Measurements from ENCODE around the gene TMEM190. TPM values are rescaled to one million over a fixed set of nuclear protein-coding genes. Genes with fewer than 3 reads are reported as not detected.
A peak's percentile ranks its signal among the peaks of the same experiment; 100 is the strongest.

The TMEM190 gene
- total and polyA plus RNA-seq, 2 donors (not counting 1 experiment from before 2014, with no cell fraction given): not detected

DNA sequence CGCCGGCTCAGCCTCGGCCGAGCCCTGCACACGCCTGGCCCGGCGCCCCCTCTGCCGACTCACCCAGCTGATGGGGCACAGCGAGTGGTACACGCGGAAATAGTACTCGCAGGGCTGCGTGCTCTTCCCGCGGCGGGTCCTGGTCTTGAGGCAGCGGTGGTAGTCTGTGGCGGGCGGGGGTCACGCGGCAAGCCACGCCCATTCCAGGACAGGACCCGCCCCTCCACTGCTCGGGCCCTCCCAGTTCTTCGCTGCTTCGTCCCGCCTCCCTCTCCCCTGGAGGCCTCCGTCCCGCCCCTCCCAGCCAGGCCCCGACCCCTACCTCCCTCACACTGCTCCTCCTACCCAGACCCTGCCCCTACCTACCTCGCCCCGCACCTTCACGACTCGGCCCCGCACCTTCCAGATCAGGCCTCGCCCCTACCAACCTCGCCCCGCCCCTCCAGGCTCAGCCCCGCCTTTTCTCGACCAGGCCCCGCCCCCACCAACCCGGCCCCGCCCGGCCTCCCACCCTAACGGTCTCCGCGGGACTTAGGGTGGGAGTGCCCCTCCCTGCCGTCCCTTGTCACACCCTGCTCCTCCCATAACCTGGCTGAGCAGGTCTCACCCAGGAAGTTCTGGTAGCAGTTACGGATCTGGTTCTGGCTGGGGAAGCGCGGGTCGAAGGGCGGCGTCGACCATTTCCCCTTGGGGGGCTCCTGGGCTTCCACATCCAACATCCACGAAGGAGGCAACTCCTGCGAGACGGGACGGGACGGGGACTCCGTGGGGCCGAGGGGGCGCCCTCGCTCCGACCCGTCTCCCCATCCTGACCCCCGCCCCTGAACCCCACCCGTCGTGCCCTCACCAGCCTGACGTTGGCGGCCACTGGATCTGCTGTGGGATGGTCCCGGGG is 22.6 kb upstream of the TMEM190 start:
- H3K4me2 ChIP-seq (replicated peaks; ENCODE audit: low read depth, low read length, poor library complexity, severe bottlenecking): peak overlapping the region; percentile 79
- H3K79me2 ChIP-seq (ENCODE audit: control insufficient read depth, insufficient read depth, low read length): no peaks in the 10 kb centered on the region
- H2AFZ ChIP-seq (ENCODE audit: insufficient read depth, low read depth, low read length, poor library complexity, severe bottlenecking): peak overlapping the region; percentile 73
- 3% methylated on average over 61 of the region's 72 CpGs for WGBS (ENCODE audit: insufficient coverage)
- H4K20me1 ChIP-seq (ENCODE audit: control insufficient read depth, insufficient read depth, low read length, poor library complexity, severe bottlenecking): no peaks in the 10 kb centered on the region
- peak overlapping the region; percentile 27 to 51 (median 33) for H3K4me3 ChIP-seq (ENCODE audit: control extremely low read depth in 1 of 5, extremely low read depth in 1 of 5, insufficient read depth in 1 of 5, low read depth in 2 of 5, low read length in 4 of 5)
- peak; percentile 89 for ATAC-seq (ENCODE audit: low read depth)
- H3K4me1 ChIP-seq (ENCODE audit: control insufficient read depth in 2 of 2, insufficient read depth in 2 of 2, low read length in 2 of 2): peaks cover 23 to 29% of the 10 kb centered on the region in 2 donors
- Mint-ChIP-seq H3K27ac (no peak overlapping the region), H3K4me1 (peaks cover 23% of the 10 kb centered on the region), H3K9me3 (ENCODE audit: insufficient read depth) (no peaks in the 10 kb centered on the region), H3K27me3 (peaks cover 44% of the 10 kb centered on the region), H3K4me3 (peak overlapping the region; percentile 82)
- intact Hi-C loops (cut with micrococcal nuclease): loop anchor here (1.0 kb wide), 1 partner anchor 15 kb away; the partner anchor contains the start of gene KMT5C
- CTCF ChIA-PET: interaction anchor here (0.9 kb wide), 1 partner anchor 213 kb away, joined by 4 read pairs; no protein-coding TSS in a partner anchor
- TF ChIP-seq, protein P1, sequence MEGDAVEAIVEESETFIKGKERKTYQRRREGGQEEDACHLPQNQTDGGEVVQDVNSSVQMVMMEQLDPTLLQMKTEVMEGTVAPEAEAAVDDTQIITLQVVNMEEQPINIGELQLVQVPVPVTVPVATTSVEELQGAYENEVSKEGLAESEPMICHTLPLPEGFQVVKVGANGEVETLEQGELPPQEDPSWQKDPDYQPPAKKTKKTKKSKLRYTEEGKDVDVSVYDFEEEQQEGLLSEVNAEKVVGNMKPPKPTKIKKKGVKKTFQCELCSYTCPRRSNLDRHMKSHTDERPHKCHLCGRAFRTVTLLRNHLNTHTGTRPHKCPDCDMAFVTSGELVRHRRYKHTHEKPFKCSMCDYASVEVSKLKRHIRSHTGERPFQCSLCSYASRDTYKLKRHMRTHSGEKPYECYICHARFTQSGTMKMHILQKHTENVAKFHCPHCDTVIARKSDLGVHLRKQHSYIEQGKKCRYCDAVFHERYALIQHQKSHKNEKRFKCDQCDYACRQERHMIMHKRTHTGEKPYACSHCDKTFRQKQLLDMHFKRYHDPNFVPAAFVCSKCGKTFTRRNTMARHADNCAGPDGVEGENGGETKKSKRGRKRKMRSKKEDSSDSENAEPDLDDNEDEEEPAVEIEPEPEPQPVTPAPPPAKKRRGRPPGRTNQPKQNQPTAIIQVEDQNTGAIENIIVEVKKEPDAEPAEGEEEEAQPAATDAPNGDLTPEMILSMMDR (IDR thresholded peaks at IDR 0.05): no peak
- TF ChIP-seq EZH2 (IDR thresholded peaks at IDR 0.05; ENCODE audit: borderline replicate concordance, insufficient read depth, low read depth, low read length, poor library complexity, severe bottlenecking): no peak
- no peaks in the 10 kb centered on the region for H3K36me3 ChIP-seq (replicated peaks in 1 of 2; ENCODE audit: control extremely low read depth in 1 of 2, control insufficient read depth in 1 of 2, extremely low read depth in 1 of 2, insufficient read depth in 2 of 2, low read length in 1 of 2)
- peak overlapping the region; percentile 45 for H3K9ac ChIP-seq (ENCODE audit: low read length)
- POLR2A ChIA-PET: no interaction called here
- H3K9me3 ChIP-seq (ENCODE audit: control extremely low read depth in 1 of 3, control insufficient read depth in 2 of 3, insufficient read depth in 1 of 3, low read length in 2 of 3): peaks cover 0 to 18% (median 0%) of the 10 kb centered on the region in 3 donors
- H3K27me3 ChIP-seq (replicated peaks in 1 of 4; ENCODE audit: control extremely low read depth in 1 of 4, control insufficient read depth in 3 of 4, insufficient read depth in 4 of 4, low read length in 3 of 4): peaks cover 0 to 60% (median 24%) of the 10 kb centered on the region in 4 experiments
- DNase-seq: peak; percentile 83
- H3K27ac ChIP-seq (ENCODE audit: low read length in 2 of 2): no peak overlapping the region

Measured in B cell (primary cell).